Measurements from ENCODE around the gene LLGL2.

LLGL2 gene

DNA sequence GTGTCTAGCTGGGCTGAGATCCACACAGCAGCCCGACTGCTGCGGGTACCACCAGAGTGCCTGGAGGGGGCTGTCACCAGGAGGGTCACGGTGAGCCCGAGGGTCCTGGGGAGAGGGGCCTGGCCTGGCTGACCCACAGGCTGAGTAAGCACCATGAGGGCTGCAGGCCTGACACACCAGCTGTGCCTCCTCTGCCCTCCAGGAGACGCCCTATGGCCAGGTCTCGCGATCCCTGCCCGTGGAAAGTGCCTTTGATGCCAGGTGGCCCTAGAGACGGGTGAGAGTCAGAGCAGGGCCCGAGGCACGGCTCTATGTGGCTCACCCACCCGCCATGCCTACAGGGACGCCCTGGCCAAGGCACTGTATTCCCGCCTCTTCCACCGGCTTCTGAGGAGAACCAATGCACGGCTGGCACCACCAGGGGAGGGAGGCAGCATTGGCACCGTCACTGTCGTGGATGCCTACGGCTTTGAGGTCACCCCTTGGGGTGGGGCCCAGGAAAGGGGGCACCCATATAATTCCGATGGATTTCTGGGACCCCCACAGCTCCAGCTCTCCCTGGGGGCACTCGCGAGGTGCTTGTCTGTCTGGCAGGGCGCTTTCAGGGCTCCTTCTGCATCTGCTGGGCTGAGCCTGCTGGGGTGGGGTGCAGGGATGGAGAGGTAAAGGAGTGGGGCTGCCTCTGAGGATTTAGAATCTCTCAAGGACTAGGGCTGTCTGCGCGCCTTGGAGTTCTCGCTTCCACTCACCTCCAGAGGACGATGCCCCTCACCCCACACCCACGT is 69.2 kb downstream of the LLGL2 start:
- no peak for DNase-seq

- no peak for DNase-seq
These were observed 69.9 kb downstream of the LLGL2 start for GRCh38 chr17:75595284-75595919.

GRCh38 chr17:75595920-75596313 is 70.4 kb downstream of the LLGL2 start:
- no peak for DNase-seq

- DNase-seq: no peak
These were observed 71.0 kb downstream of the LLGL2 start for GRCh38 chr17:75596320-75597087.

DNA sequence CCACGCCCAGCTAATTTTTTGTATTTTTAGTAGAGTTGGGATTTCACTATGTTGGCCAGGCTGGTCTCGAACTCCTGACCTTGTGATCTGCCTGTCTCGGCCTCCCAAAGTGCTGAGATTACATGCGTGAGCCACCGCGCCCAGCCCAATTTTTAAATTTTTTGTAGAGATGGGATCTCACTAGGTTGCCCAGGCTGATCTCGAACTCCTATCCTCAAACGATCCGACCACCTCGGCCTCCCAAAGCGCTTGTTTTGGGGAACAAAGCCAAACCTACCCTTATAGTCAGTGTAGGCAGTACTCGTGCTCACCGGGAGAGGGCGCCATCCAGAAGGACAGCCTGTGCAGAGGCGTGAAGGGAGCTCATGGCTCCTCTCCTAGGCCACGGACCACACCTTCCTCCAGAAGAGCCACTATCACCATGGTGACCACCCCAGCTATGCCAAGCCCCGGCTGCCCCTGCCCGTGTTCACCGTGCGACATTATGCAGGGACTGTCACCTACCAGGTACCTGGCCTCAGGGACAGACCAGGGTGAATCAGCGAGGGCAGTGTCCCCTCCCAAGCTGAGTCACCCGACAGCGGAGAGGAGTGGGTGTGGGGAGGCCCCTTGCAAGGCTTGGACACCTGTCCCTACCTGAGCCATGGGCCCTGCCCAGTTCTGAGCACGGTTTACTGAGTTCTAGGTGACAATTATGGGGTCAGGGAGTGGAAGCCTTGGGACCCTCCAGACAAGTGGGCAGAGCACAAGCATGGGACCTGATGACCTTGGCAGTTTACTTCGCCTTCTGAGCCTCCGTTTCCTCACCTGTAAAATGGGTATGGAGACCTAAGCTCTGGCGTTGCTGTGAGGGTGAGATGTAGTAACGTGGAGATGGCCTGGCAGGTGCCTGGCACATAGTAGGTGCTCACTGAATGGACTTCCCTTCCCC is 75.8 kb downstream of the LLGL2 start:
- no peak for DNase-seq

GRCh38 chr17:75602644-75603043 is 77.1 kb downstream of the LLGL2 start:
- DNase-seq: no peak

GRCh38 chr17:75603123-75603522 is 77.6 kb downstream of the LLGL2 start:
- DNase-seq: no peak

- DNase-seq: no peak
These were observed 78.7 kb downstream of the LLGL2 start for GRCh38 chr17:75604034-75604695.

DNA sequence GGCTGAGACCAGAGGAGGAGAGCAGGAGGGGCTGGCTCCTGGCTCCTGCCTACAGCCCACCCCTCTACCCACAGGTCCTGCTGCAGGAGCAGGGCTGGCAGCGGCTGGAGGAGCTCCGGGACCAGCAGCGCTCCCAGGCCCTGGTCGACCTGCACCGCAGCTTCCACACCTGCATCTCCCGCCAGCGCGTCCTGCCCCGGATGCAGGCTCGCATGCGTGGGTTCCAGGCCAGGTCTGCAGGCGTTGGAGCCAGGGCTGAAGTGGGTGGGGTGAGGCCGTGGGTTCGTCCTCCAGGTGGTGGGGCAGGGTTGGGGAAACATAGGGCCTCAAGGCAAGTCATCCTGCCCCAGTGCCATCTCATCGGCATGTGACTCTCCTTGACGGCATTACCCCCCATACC is 80.3 kb downstream of the LLGL2 start:
- no peak for DNase-seq

DNA sequence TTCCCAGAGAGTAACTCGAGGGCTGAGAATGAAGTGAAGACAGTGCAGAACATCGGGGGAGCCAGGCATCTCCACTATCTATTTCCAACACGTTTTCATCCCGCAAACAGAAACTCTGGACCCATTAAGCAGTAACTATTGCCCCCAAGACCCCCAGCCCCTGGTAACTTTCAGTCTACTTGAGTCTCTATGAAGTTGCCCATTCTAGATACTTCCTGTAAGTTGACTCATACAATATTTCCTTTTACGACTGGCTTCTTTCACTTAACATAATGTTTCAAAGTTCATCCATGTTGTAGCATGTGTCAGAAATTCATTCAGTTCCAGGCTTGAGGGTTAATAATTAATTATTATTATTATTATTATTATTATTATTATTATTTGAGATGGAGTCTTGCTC is 81.6 kb downstream of the LLGL2 start:
- no peak for DNase-seq

- DNase-seq: no peak
These were observed 84.8 kb downstream of the LLGL2 start for GRCh38 chr17:75610103-75610984.

DNA sequence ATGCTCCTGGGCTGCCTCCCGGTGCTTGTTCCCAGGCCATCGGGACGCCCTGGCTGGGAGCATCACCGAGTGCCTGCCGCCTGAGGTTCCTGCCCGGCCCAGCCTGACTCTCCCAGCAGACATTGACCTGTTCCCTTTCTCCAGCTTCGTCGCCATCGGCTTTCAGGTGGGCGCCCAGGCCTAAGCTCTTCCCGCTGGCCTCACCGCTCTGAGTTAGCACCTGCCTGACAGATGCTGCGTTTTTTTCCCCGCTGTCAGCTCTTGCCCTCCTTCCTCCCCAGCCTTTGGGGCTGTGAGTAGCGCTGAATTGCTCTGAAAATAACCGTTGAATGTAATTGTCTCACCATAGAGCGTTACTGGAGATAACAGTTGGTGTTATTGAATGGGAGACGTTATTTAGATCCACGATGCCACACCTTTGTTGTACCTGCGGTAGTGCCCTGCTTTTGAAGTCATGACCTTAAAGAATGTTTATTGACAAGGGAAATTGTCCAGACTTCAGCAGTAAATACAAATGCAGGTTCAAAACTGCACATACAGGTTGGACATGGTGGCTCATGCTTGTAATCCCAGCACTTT is 86.4 kb downstream of the LLGL2 start:
- no peak for DNase-seq

DNA sequence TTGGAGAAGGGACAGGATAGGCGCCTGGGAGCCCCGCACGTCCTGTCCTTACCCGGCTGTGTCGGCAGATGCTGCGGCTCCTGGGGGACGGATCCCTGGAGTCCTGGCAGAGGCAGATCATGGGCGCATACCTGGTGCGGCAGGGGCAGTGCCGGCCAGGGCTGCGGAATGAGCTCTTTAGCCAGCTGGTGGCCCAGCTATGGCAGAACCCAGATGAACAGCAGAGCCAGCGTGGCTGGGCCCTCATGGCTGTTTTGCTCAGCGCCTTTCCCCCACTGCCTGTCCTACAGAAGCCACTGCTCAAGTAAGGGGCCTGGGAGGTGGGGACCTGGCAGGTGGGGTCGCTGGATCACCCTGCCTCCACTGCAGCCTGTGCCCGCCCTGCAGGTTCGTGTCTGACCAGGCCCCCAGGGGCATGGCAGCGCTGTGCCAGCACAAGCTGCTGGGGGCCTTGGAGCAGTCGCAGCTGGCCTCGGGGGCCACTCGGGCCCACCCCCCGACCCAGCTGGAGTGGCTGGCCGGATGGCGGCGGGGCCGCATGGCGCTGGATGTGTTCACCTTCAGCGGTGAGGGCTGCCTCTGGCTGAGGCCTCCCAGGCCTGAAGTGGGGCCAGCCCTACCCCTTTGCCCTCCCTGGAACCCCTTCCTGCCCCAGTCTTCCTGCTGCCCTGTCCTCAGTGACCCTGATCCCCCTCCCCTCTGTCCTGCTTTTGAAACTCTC is 87.6 kb downstream of the LLGL2 start:
- no peak for DNase-seq

DNA sequence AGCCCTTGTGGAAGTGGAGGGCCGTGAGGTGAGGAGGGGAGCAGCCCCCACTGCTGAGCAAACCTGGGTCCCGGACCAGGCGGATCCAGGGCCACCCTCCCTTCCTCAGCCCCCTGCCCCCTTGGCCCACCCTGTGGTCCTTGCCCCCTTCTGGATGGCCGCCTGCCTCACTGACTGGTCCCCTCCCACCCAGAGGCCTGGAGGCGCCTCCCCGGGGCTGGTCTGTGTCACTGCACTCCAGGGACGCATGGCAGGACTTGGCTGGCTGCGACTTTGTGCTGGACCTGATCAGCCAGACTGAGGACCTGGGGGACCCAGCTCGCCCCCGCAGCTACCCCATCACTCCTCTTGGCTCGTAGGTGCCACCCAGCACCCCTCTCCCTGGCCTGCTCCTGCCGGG is 88.5 kb downstream of the LLGL2 start:
- DNase-seq: no peak

DNA sequence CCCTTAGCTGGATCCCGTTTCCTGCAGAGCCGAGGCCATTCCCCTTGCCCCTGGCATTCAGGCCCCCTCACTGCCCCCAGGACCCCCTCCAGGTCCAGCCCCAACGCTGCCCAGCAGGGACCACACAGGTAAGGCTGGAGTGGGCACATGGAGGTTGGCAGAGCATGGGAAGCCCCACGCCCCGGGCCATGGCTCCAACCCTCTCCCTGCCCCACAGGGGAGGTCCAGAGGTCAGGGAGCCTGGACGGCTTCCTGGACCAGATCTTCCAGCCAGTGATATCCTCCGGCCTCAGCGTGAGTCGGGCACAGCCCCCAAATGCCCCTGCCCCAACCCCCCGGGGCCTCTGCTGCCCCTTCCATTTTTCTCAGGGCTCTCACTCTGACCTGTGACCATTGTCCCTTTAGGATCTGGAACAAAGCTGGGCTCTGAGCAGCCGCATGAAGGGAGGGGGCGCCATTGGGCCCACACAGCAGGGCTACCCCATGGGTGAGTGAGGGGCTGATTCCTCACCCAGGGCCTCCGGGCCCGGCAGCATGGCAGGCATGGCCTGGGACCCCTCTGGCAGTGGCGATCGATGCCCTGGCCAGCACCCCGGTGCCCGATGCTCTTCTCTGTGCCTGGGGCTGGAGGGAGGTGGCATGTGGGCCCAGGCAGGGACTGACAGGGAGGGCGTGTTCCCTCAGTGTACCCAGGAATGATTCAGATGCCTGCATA is 89.2 kb downstream of the LLGL2 start:
- no peak for DNase-seq

DNA sequence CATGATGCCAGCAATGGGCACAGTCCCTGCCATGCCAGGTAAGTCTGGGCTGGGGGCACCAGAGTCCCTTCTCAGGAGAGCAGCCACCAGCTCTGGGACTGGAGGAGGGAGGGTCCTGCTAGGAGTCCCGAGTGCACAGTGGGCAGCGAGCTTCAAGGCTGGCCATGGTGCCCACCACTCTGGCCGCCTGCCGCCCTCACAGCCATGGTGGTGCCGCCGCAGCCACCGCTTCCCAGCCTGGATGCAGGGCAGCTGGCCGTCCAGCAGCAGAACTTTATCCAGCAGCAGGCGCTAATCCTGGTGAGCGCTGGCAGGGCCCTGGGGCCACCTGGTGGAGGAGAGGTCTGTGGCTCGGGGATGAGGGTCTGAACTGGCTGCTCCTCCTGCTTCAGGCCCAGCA is 89.8 kb downstream of the LLGL2 start:
- DNase-seq: no peak

DNA sequence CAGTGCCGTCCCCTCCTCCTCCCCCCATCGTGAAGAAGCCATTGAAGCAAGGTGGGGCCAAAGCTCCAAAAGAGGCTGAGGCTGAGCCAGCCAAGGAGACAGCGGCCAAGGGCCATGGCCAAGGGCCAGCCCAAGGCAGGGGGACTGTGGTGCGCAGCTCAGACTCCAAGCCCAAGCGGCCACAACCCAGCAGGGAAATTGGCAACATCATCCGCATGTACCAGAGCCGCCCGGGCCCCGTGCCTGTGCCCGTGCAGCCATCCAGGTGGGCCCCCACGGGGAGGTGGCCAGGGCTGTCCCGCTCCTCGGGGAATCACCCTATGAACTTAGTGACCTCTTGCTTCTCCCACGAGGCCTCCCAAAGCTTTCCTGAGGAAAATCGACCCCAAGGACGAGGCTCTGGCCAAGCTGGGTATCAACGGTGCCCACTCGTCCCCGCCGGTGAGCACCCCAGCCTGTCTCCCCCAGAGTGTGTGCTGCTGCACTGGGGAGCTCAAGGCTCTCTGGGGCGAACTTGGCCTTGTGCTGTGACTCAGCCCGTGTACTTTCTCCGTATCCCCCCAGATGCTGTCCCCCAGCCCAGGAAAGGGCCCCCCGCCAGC is 91.1 kb downstream of the LLGL2 start:
- no peak for DNase-seq

- DNase-seq: no peak
These were observed 91.7 kb downstream of the LLGL2 start for GRCh38 chr17:75617218-75617617.

GRCh38 chr17:75617675-75618074 is 92.2 kb downstream of the LLGL2 start:
- no peak for DNase-seq

All from NCI-H2227 treated with DMSO at 0.1 percent for 48 hours (cell line).